ENCODE data around the gene ERF. TPM values are rescaled to one million over a fixed set of nuclear protein-coding genes. Genes with fewer than 3 reads are reported as not detected.

Gene ERF
- polyA plus RNA-seq, 1 donor from 2014 or later = 3.8 TPM

- no peaks in the 10 kb centered on the region for H3F3A ChIP-seq (ENCODE audit: insufficient read depth, low read length, poor library complexity, severe bottlenecking)
- H3K4me2 ChIP-seq (ENCODE audit: low read length) = no peak overlapping the region
- no peaks in the 10 kb centered on the region for H3K9me2 ChIP-seq (ENCODE audit: insufficient read depth, low read length)
- H3K36me3 ChIP-seq (ENCODE audit: insufficient read depth, low read length) = no peaks in the 10 kb centered on the region
- no peaks in the 10 kb centered on the region for H3K9me3 ChIP-seq (ENCODE audit: low read length)
- H3K4me3 ChIP-seq (ENCODE audit: low read length) = no peak overlapping the region
- no peaks in the 10 kb centered on the region for H3K27me3 ChIP-seq (ENCODE audit: insufficient read depth, low read depth, low read length)
- no peaks in the 10 kb centered on the region for H4K20me1 ChIP-seq (ENCODE audit: insufficient read depth)
- no peak overlapping the region for H3K27ac ChIP-seq (ENCODE audit: low read length)
- H2AFZ ChIP-seq (ENCODE audit: low read depth, low read length) = no peak overlapping the region
- no peak overlapping the region for H3K9ac ChIP-seq (ENCODE audit: low read length)
- TF ChIP-seq MXI1 (conservative IDR thresholded peaks at IDR 0.05; ENCODE audit: poor library complexity, severe bottlenecking) (no peak), CTCF (IDR thresholded peaks at IDR 0.05; ENCODE audit: poor library complexity, severe bottlenecking) (no peak), TAF1 (IDR thresholded peaks at IDR 0.05; ENCODE audit: low read depth) (no peak)
- H3K79me2 ChIP-seq (replicated peaks; ENCODE audit: insufficient read depth, low read length) = peaks cover 13% of the 10 kb centered on the region
Measured at GRCh38 chr19:42208612-42209011, 46.3 kb downstream of the ERF start.

- Histone ChIP-seq H4K20me1 (ENCODE audit: insufficient read depth) (no peaks in the 10 kb centered on the region), H3K9ac (ENCODE audit: low read length) (no peak overlapping the region), H3K79me2 (replicated peaks; ENCODE audit: insufficient read depth, low read length) (peaks cover 5% of the 10 kb centered on the region), H3K27me3 (ENCODE audit: insufficient read depth, low read depth, low read length) (no peaks in the 10 kb centered on the region), H3K4me2 (ENCODE audit: low read length) (no peak overlapping the region), H3K4me3 (ENCODE audit: low read length) (no peak overlapping the region), H2AFZ (ENCODE audit: low read depth, low read length) (no peak overlapping the region), H3K36me3 (ENCODE audit: insufficient read depth, low read length) (no peaks in the 10 kb centered on the region), H3K9me3 (ENCODE audit: low read length) (no peaks in the 10 kb centered on the region), H3F3A (ENCODE audit: insufficient read depth, low read length, poor library complexity, severe bottlenecking) (no peaks in the 10 kb centered on the region), H3K27ac (ENCODE audit: low read length) (no peak overlapping the region), H3K9me2 (ENCODE audit: insufficient read depth, low read length) (no peaks in the 10 kb centered on the region)
- TF ChIP-seq RAD21 (conservative IDR thresholded peaks at IDR 0.05) (no peak), EP300 (conservative IDR thresholded peaks at IDR 0.05; ENCODE audit: poor library complexity, severe bottlenecking) (no peak), CTCF (IDR thresholded peaks at IDR 0.05; ENCODE audit: poor library complexity, severe bottlenecking) (no peak), TAF1 (IDR thresholded peaks at IDR 0.05; ENCODE audit: low read depth) (no peak), MXI1 (conservative IDR thresholded peaks at IDR 0.05; ENCODE audit: poor library complexity, severe bottlenecking) (no peak), EZH2 (IDR thresholded peaks at IDR 0.05; ENCODE audit: borderline replicate concordance, insufficient read depth, low read length, poor library complexity, severe bottlenecking) (no peak)
Measured at GRCh38 chr19:42207767-42208271, 47.1 kb downstream of the ERF start.

- no peak overlapping the region for H3K4me3 ChIP-seq (ENCODE audit: low read length)
- H3K27me3 ChIP-seq (ENCODE audit: insufficient read depth, low read depth, low read length) = no peaks in the 10 kb centered on the region
- no peak overlapping the region for H2AFZ ChIP-seq (ENCODE audit: low read depth, low read length)
- H3K27ac ChIP-seq (ENCODE audit: low read length) = no peak overlapping the region
- H3K9ac ChIP-seq (ENCODE audit: low read length) = no peak overlapping the region
- TF ChIP-seq SMC3 (conservative IDR thresholded peaks at IDR 0.05; ENCODE audit: poor library complexity) = no peak
- no peaks in the 10 kb centered on the region for H3K9me2 ChIP-seq (ENCODE audit: insufficient read depth, low read length)
- no peak overlapping the region for H3K4me2 ChIP-seq (ENCODE audit: low read length)
- no peaks in the 10 kb centered on the region for H3F3A ChIP-seq (ENCODE audit: insufficient read depth, low read length, poor library complexity, severe bottlenecking)
- H3K36me3 ChIP-seq (ENCODE audit: insufficient read depth, low read length) = no peaks in the 10 kb centered on the region
- no peaks in the 10 kb centered on the region for H3K9me3 ChIP-seq (ENCODE audit: low read length)
- H3K79me2 ChIP-seq (replicated peaks; ENCODE audit: insufficient read depth, low read length) = no peaks in the 10 kb centered on the region
- peaks cover under 1% of the 10 kb centered on the region for H4K20me1 ChIP-seq (ENCODE audit: insufficient read depth)
Measured at GRCh38 chr19:42206871-42207755, 47.8 kb downstream of the ERF start.
